Bronchial epithelial cell (primary cell): ENCODE measurements around the gene CFAP100. TPM values are rescaled to one million over a fixed set of nuclear protein-coding genes. Genes with fewer than 3 reads are reported as not detected.

Experiments used
- DNase-seq: peaks from one replicate; pipeline ENCODE4 v3.0.0-alpha.2; 2010; ENCODE audit warnings: low read depth
- FAIRE-seq: peaks from 2 replicates; lab custom pipeline; 2011; peaks lifted over from hg19 to GRCh38; lab: Jason Lieb, UNC
- H3K27me3 ChIP-seq: 2 replicates; pipeline ENCODE4 v1.5.1; 2011; ENCODE audit warnings: low read length; ENCODE audit not compliant: control insufficient read depth, insufficient read depth
- H3K36me3 ChIP-seq: 2 replicates; pipeline ENCODE4 v1.5.1; 2011; ENCODE audit warnings: low read length; ENCODE audit not compliant: control insufficient read depth, insufficient read depth
- H3K4me3 ChIP-seq: 2 replicates; pipeline ENCODE4 v1.5.1; 2011; ENCODE audit warnings: mild to moderate bottlenecking, low read depth, low read length, control low read depth
- total RNA-seq: library from RNA; depleted of rRNA; stranded (reverse); fragments of >200 nt; gene quantifications from 2 replicates; pipeline ENCODE4 v1.2.1, GENCODE V29; 2014
- TF ChIP-seq, protein P1 (sequence below): IDR thresholded peaks from 2 replicates; pipeline ENCODE4 v1.5.1; 2011; ENCODE audit warnings: mild to moderate bottlenecking, moderate library complexity, low read length, control low read depth, inconsistent platforms; ENCODE audit not compliant: insufficient read depth, severe bottlenecking

Gene CFAP100
- total RNA-seq, 1 donor from 2014 or later: not detected

DNA sequence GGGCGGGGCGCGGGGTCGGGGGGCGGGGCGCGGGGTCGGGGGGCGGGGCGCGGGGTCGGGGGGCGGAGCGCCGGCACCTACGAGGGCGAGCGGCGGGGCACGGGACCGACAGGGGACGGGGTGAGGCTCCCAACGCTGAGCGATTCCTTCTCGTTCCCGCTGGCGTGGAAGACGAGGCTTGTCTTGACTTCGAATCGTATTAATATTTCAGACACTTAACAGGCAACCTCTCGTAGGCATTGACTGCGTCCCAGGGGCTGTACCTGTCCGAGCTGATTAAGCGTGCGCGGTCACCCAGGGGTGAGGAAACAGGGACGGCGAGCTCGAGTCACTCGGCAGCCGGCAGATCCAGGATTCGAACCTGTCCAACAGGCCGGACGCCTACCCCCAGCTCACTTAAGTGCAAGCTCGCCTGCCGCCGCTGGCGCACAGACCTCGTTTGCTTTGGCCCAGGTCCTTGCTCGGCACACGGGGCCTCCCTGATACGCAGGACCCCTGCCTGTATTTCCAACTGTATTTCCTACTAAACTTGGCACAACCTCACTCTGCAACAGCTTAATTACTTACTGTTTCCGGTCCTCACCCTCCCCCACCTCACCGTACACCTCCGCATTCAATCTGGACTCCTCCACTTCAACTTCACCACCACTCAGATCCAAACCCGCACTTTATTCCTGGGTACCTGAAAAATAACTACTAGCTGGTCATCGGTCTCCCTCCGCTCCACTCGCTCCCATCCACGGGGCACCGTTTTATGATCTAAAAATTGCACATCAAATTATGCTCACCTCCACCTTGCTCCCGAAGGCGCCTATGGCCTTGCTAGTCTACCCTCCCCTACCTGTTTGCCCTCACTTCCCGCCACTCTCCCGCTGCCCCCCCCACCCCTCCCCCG lies 81.7 kb downstream of the CFAP100 start:
- peak overlapping the region; percentile 54 for H3K4me3 ChIP-seq
- no peaks in the 10 kb centered on the region for H3K27me3 ChIP-seq
- no peaks in the 10 kb centered on the region for H3K36me3 ChIP-seq
- FAIRE-seq (no peak), DNase-seq (peak; percentile 61)
- TF ChIP-seq, protein P1, sequence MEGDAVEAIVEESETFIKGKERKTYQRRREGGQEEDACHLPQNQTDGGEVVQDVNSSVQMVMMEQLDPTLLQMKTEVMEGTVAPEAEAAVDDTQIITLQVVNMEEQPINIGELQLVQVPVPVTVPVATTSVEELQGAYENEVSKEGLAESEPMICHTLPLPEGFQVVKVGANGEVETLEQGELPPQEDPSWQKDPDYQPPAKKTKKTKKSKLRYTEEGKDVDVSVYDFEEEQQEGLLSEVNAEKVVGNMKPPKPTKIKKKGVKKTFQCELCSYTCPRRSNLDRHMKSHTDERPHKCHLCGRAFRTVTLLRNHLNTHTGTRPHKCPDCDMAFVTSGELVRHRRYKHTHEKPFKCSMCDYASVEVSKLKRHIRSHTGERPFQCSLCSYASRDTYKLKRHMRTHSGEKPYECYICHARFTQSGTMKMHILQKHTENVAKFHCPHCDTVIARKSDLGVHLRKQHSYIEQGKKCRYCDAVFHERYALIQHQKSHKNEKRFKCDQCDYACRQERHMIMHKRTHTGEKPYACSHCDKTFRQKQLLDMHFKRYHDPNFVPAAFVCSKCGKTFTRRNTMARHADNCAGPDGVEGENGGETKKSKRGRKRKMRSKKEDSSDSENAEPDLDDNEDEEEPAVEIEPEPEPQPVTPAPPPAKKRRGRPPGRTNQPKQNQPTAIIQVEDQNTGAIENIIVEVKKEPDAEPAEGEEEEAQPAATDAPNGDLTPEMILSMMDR: no peak

GRCh38 chr3:126477061-126477380 lies 82.3 kb downstream of the CFAP100 start:
- no peak overlapping the region for H3K4me3 ChIP-seq
- TF ChIP-seq, protein P1: no peak
- no peaks in the 10 kb centered on the region for H3K27me3 ChIP-seq
- DNase-seq (no peak), FAIRE-seq (no peak)
- no peaks in the 10 kb centered on the region for H3K36me3 ChIP-seq

DNA sequence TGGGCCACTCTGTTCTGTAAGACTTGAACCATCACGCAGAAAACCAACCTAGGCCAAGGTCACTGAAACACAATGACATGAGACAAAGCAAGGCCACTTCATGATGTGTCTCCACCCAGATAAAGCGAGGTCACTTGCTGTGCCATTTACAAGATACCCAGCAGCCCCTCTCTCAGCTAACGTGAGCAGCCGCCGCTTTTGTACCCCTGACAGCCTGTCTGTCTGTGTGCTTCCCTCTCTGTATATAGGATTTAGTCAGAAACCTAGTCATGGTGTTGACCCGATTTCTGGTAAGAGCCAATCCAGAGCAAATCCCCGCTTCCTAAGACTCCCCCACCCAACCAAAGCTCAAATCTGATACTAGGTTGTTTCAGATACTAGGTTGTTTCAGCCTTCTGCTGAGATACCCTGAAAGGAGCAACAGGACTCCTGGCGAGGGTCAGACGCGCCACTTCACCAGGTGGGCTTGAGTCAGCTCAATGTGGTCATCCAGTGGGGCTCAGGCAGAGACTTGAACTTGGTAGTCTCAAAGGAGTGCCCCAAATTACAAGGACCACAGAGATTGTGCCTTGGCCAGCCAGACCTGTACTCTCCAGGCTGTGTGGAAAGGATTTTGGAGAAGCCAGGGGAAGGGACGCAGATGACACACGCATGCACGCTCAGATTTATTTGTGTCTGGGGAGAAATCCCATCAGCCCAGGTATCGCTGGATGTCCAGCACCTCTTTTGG lies 84.0 kb downstream of the CFAP100 start:
- no peak for DNase-seq
- Histone ChIP-seq H3K27me3 (no peaks in the 10 kb centered on the region), H3K36me3 (no peaks in the 10 kb centered on the region), H3K4me3 (no peak overlapping the region)
- FAIRE-seq: no peak
- TF ChIP-seq, protein P1: no peak

DNA sequence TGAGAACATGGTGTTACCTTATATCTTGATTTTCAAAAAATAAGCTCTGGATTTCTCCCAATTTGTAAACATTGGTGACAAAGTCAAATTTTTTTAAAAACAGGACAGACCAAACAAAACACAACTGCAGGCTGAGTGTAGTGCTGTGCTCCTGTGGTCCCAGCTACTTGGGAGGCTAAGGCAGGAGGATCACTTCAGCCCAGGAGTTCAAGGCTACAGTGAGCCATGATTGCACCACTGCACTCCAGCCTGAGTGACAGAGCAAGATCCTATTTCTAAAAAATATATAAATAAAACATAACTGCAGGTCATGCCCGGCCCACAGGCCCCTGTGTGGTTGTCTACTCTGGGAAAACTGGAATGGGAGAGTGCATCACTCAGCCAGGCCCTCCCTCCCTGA lies 84.9 kb downstream of the CFAP100 start:
- FAIRE-seq (no peak), DNase-seq (no peak)
- Histone ChIP-seq H3K4me3 (no peak overlapping the region), H3K36me3 (no peaks in the 10 kb centered on the region), H3K27me3 (no peaks in the 10 kb centered on the region)
- TF ChIP-seq, protein P1: no peak

DNA sequence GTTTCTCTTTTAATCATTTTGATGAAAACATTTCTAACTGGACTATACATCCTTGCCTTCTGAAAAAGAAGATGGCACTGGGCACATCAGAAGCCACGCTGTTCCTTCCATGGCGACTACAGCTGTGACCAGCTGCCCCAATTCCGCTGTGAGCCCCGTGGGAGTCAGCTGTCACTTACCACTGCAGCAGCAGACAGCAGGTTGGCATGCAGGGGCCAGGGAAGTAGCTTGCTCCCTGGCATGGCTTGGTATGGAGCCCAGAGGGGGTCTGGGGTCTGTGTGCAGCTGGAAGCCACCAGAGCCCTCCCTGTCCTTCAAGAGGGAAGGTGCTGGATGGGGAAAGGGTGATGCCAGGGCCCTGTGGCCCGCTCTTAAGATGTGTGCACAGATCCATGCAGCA lies 85.5 kb downstream of the CFAP100 start:
- DNase-seq: no peak
- no peaks in the 10 kb centered on the region for H3K27me3 ChIP-seq
- no peak overlapping the region for H3K4me3 ChIP-seq
- FAIRE-seq: no peak
- no peaks in the 10 kb centered on the region for H3K36me3 ChIP-seq
- TF ChIP-seq, protein P1: no peak
